GM12874 (cell line): Measurements from ENCODE around the gene ALDH3B2.

Experiments
- CTCF ChIP-seq: IDR thresholded peaks from 2 replicates; pipeline ENCODE4 v1.5.1; 2011; ENCODE audit warnings: low read depth, mild to moderate bottlenecking, control low read depth, low read length, moderate library complexity; ENCODE audit not compliant: insufficient read depth

ALDH3B2 gene

GRCh38 chr11:67640758-67641337 is 33.6 kb downstream of the ALDH3B2 start:
- TF ChIP-seq CTCF: no peak

GRCh38 chr11:67640021-67640757 is 34.2 kb downstream of the ALDH3B2 start:
- peak; percentile 86 for TF ChIP-seq CTCF

- no peak for TF ChIP-seq CTCF
Observed at GRCh38 chr11:67639438-67639859, 35.0 kb downstream of the ALDH3B2 start, which contains the start of gene TBX10. TBX10 (minus strand) TSS chr11:67639763; CDS start chr11:67639472, 291 bp downstream.

GRCh38 chr11:67638535-67639437 is 35.6 kb downstream of the ALDH3B2 start:
- no peak for TF ChIP-seq CTCF

GRCh38 chr11:67636962-67637361 is 37.5 kb downstream of the ALDH3B2 start:
- TF ChIP-seq CTCF: no peak

GRCh38 chr11:67635231-67635521 is 39.2 kb downstream of the ALDH3B2 start:
- no peak for TF ChIP-seq CTCF
